H9 (cell line): Measurements from ENCODE around the gene SLC6A3. TPM values are rescaled to one million over a fixed set of nuclear protein-coding genes. Genes with fewer than 3 reads are reported as not detected.

ENCODE experiments used
- DNase-seq: peaks from one replicate; pipeline ENCODE4 v3.0.0-alpha.2; 2017
- H2AFZ ChIP-seq: one replicate; pipeline ENCODE4 v1.6.1; 2013; ENCODE audit warnings: mild to moderate bottlenecking, low read length, control low read depth, moderate library complexity
- H2AK5ac ChIP-seq: 2 replicates; pipeline ENCODE4 v1.6.1; 2013; ENCODE audit warnings: low read length, control low read depth, mixed read lengths; ENCODE audit not compliant: insufficient read length
- H2BK120ac ChIP-seq: one replicate; pipeline ENCODE4 v1.6.1; 2013; ENCODE audit warnings: low read depth, mild to moderate bottlenecking, low read length, control low read depth, inconsistent platforms; ENCODE audit not compliant: poor library complexity, severe bottlenecking
- H2BK12ac ChIP-seq: 2 replicates; pipeline ENCODE4 v1.6.1; 2013; ENCODE audit warnings: low read length, control low read depth, mixed read lengths, low read depth; ENCODE audit not compliant: insufficient read length
- H2BK15ac ChIP-seq: 2 replicates; pipeline ENCODE4 v1.6.1; 2013; ENCODE audit warnings: low read depth, low read length, control low read depth
- H2BK20ac ChIP-seq: one replicate; pipeline ENCODE4 v1.6.1; 2013; ENCODE audit warnings: low read depth, mild to moderate bottlenecking, low read length, control low read depth, inconsistent platforms; ENCODE audit not compliant: poor library complexity, severe bottlenecking
- H2BK5ac ChIP-seq: 2 replicates; pipeline ENCODE4 v1.6.1; 2013; ENCODE audit warnings: low read length, control low read depth, mixed read lengths; ENCODE audit not compliant: insufficient read length
- H3K14ac ChIP-seq: 2 replicates; pipeline ENCODE4 v1.6.1; 2013; ENCODE audit warnings: low read length, control low read depth; ENCODE audit not compliant: insufficient read depth
- H3K18ac ChIP-seq: 2 replicates; pipeline ENCODE4 v1.6.1; 2013; ENCODE audit warnings: low read depth, mild to moderate bottlenecking, mixed read lengths, low read length, control low read depth; ENCODE audit not compliant: insufficient read length
- H3K23ac ChIP-seq: 2 replicates; pipeline ENCODE4 v1.6.1; 2013; ENCODE audit warnings: low read length, control low read depth, mixed read lengths, low read depth; ENCODE audit not compliant: insufficient read length
- H3K23me2 ChIP-seq: 2 replicates; pipeline ENCODE4 v1.6.1; 2013; ENCODE audit warnings: low read depth, mild to moderate bottlenecking, mixed read lengths, low read length, control low read depth; ENCODE audit not compliant: insufficient read length, poor library complexity, severe bottlenecking
- H3K27ac ChIP-seq: 2 replicates; pipeline ENCODE4 v1.5.1; 2013; ENCODE audit warnings: low read length, control low read depth, mixed read lengths, low read depth; ENCODE audit not compliant: insufficient read length
- H3K27me3 ChIP-seq: 2 replicates; pipeline ENCODE4 v1.6.1; 2013; ENCODE audit warnings: low read length, control low read depth, inconsistent platforms; ENCODE audit not compliant: insufficient read depth
- H3K4ac ChIP-seq: 2 replicates; pipeline ENCODE4 v1.6.1; 2013; ENCODE audit warnings: low read depth, mild to moderate bottlenecking, control low read depth, inconsistent platforms, low read length, moderate library complexity
- H3K4me1 ChIP-seq: 2 replicates; pipeline ENCODE4 v1.6.1; 2013; ENCODE audit warnings: low read length, control low read depth, inconsistent platforms; ENCODE audit not compliant: insufficient read depth
- H3K4me2 ChIP-seq: 2 replicates; pipeline ENCODE4 v1.6.1; 2013; ENCODE audit warnings: low read length, control low read depth, mixed read lengths; ENCODE audit not compliant: insufficient read length, insufficient read depth
- H3K56ac ChIP-seq: 2 replicates; pipeline ENCODE4 v1.6.1; 2013; ENCODE audit warnings: low read depth, mild to moderate bottlenecking, mixed read lengths, low read length, control low read depth; ENCODE audit not compliant: insufficient read length
- H3K79me1 ChIP-seq: 2 replicates; pipeline ENCODE4 v1.6.1; 2013; ENCODE audit warnings: low read depth, mild to moderate bottlenecking, moderate library complexity, low read length, control low read depth, inconsistent platforms; ENCODE audit not compliant: insufficient read depth, poor library complexity, severe bottlenecking
- H3K79me2 ChIP-seq: 2 replicates; pipeline ENCODE4 v1.6.1; 2013; ENCODE audit warnings: low read length, control low read depth, inconsistent platforms; ENCODE audit not compliant: insufficient read depth
- H3K9ac ChIP-seq: 2 replicates; pipeline ENCODE4 v1.6.1; 2013; ENCODE audit warnings: low read length, control low read depth, mixed read lengths; ENCODE audit not compliant: insufficient read length; ENCODE audit errors: extremely low read depth
- H3K9me3 ChIP-seq: one replicate; pipeline ENCODE4 v1.6.1; 2013; ENCODE audit warnings: low read depth, low read length, inconsistent platforms; ENCODE audit not compliant: control insufficient read depth
- H3T11ph ChIP-seq: one replicate; pipeline ENCODE4 v1.6.1; 2013; ENCODE audit warnings: mild to moderate bottlenecking, low read length, control low read depth, inconsistent platforms
- H4K20me1 ChIP-seq: one replicate; pipeline ENCODE4 v1.6.1; 2013; ENCODE audit not compliant: control insufficient read depth, insufficient read length, insufficient read depth
- H4K5ac ChIP-seq: 2 replicates; pipeline ENCODE4 v1.6.1; 2013; ENCODE audit warnings: low read depth, mild to moderate bottlenecking, mixed read lengths, low read length, control low read depth; ENCODE audit not compliant: insufficient read length
- H4K8ac ChIP-seq: replicated peaks from 2 replicates; pipeline ENCODE4 v1.6.1; 2013; ENCODE audit warnings: low read length, control low read depth, mixed read lengths, low read depth; ENCODE audit not compliant: insufficient read length
- H4K91ac ChIP-seq: 2 replicates; pipeline ENCODE4 v1.6.1; 2013; ENCODE audit warnings: low read depth, mild to moderate bottlenecking, moderate library complexity, mixed read lengths, low read length, control low read depth; ENCODE audit not compliant: insufficient read length
- H3K27ac Mint-ChIP-seq, 3 experiments: 2 replicates in 2 of 3; 3 replicates in 1 of 3; pipeline ENCODE4 v1.8.0; 2020 to 2021; ENCODE audit warnings: mixed read lengths in 3 of 3, mild to moderate bottlenecking in 1 of 3, moderate library complexity in 1 of 3
- H3K27me3 Mint-ChIP-seq: 2 replicates; pipeline ENCODE4 v1.8.0; 2021; ENCODE audit warnings: low read depth, mild to moderate bottlenecking, moderate library complexity, mixed read lengths
- H3K36me3 Mint-ChIP-seq, 3 experiments: 2 replicates in 2 of 3; 3 replicates in 1 of 3; pipeline ENCODE4 v1.8.0; 2020 to 2021; ENCODE audit warnings: low read depth in 3 of 3, mixed read lengths in 3 of 3; ENCODE audit not compliant: insufficient read depth in 1 of 3
- H3K4me1 Mint-ChIP-seq, 2 experiments: 2 replicates each; pipeline ENCODE4 v1.8.0; 2020; ENCODE audit warnings: mixed read lengths in 2 of 2
- H3K4me3 Mint-ChIP-seq, 2 experiments: 2 replicates in 1 of 2; 3 replicates in 1 of 2; pipeline ENCODE4 v1.8.0; 2020 to 2021; ENCODE audit warnings: mild to moderate bottlenecking in 2 of 2, mixed read lengths in 2 of 2, moderate library complexity in 1 of 2
- H3K9me3 Mint-ChIP-seq, 2 experiments: 2 replicates in 1 of 2; 3 replicates in 1 of 2; pipeline ENCODE4 v1.8.0; 2020; ENCODE audit warnings: mild to moderate bottlenecking in 2 of 2, mixed read lengths in 2 of 2, moderate library complexity in 1 of 2
- WGBS: extraction: QIAGEN DNeasy Blood & Tissue Kit; methylation state at CpG from one replicate; pipeline ENCODE4 v1.1.7; 2013; ENCODE audit warnings: missing lambda C conversion rate, low lambda C conversion rate, mixed read lengths; ENCODE audit not compliant: insufficient read length; ENCODE audit errors: extremely low coverage; 5-methylcytosine and 5-hydroxymethylcytosine counted together
- total RNA-seq: library from RNA; stranded (reverse); gene quantifications from 2 replicates; pipeline ENCODE4 v1.2.1, GENCODE V29; 2021
- TF ChIP-seq, protein P1 (sequence below): fragments of 200-600 bp; sonication (generic); conservative IDR thresholded peaks from 3 replicates; pipeline ENCODE4 v1.8.0; 2021; ENCODE audit warnings: antibody characterized with exemption, mild to moderate bottlenecking

The SLC6A3 gene
- total RNA-seq, 1 experiment from 2014 or later = 0.61 TPM

DNA sequence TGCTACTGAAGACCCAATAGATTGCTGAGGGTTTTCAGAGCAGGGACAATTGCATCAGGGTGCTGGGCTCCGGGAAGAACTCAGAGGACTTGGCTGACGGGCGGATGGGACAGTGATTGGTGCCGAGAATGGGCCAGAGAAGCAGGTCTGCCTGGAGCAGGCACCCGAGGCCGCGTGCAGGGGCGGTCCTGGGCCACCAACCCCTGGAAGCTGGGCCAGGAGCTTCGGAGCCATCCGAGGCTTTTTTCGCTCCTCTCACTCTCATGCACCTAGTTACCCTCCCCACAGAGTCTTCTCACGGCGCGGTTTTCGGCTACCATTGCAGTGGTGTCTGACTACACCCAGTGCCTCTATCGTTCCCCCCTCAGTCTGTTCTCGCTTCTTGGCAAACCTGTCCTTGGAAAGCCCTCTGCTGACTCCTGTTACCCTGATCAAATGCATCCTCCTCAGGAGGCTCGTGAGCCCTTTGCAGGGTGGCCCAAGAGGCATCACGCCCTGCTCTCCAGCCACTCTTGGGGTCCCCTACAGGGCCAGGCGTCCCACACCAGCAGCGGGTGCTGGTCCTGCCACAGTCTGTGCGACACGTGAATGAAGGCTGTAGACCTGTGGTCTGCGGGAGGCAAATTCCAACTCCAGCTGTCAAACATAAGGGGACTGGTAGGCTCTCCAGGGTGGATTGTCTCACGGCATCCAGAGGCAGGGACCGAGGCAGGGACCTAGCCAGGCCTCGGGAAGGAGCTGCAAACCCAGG lies 99.2 kb downstream of the SLC6A3 start:
- Histone ChIP-seq H3K18ac (no peak overlapping the region), H2AK5ac (no peak overlapping the region), H4K8ac (no peak overlapping the region), H4K91ac (no peak overlapping the region), H2BK20ac (no peak overlapping the region), H3K9me3 (no peaks in the 10 kb centered on the region), H3K4me1 (no peaks in the 10 kb centered on the region), H2BK15ac (no peak overlapping the region), H3K14ac (no peak overlapping the region), H3K79me1 (peaks cover 5% of the 10 kb centered on the region), H3K79me2 (peaks cover 7% of the 10 kb centered on the region; the same call in 1 of the 2 replicates), H2BK12ac (no peak overlapping the region), H3K23me2 (peaks cover 11% of the 10 kb centered on the region), H2BK5ac (no peak overlapping the region), H2AFZ (no peak overlapping the region), H3K27me3 (no peaks in the 10 kb centered on the region), H4K20me1 (no peaks in the 10 kb centered on the region), H4K5ac (no peak overlapping the region), H3T11ph (no peak overlapping the region), H3K23ac (no peak overlapping the region), H3K56ac (no peak overlapping the region), H3K4ac (no peak overlapping the region), H3K27ac (no peak overlapping the region), H2BK120ac (no peak overlapping the region), H3K4me2 (peak overlapping the region; percentile 59), H3K9ac (no peak overlapping the region)
- Mint-ChIP-seq H3K4me1 (peaks cover 19 to 23% of the 10 kb centered on the region in 2 experiments), H3K36me3 (peaks cover 16 to 27% (median 26%) of the 10 kb centered on the region in 3 experiments), H3K9me3 (no peaks in the 10 kb centered on the region), H3K4me3 (peak overlapping the region; percentile 66 to 82), H3K27me3 (no peaks in the 10 kb centered on the region; the same call in 1 of the 2 replicates), H3K27ac (peak overlapping the region in 1 of 3 experiments; percentile 96; a peak in 3 of 7 replicates)
- TF ChIP-seq, protein P1, sequence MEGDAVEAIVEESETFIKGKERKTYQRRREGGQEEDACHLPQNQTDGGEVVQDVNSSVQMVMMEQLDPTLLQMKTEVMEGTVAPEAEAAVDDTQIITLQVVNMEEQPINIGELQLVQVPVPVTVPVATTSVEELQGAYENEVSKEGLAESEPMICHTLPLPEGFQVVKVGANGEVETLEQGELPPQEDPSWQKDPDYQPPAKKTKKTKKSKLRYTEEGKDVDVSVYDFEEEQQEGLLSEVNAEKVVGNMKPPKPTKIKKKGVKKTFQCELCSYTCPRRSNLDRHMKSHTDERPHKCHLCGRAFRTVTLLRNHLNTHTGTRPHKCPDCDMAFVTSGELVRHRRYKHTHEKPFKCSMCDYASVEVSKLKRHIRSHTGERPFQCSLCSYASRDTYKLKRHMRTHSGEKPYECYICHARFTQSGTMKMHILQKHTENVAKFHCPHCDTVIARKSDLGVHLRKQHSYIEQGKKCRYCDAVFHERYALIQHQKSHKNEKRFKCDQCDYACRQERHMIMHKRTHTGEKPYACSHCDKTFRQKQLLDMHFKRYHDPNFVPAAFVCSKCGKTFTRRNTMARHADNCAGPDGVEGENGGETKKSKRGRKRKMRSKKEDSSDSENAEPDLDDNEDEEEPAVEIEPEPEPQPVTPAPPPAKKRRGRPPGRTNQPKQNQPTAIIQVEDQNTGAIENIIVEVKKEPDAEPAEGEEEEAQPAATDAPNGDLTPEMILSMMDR = no peak
- no peak for DNase-seq
- WGBS = no CpG with 5 or more reads among the region's 27 CpGs
